HuH-7.5 (cell line): ENCODE results near the gene SRXN1.

Experiments used
- DNase-seq: peaks from one replicate; pipeline ENCODE4 v3.0.0; 2011; ENCODE audit warnings: low spot score

SRXN1 gene

DNA sequence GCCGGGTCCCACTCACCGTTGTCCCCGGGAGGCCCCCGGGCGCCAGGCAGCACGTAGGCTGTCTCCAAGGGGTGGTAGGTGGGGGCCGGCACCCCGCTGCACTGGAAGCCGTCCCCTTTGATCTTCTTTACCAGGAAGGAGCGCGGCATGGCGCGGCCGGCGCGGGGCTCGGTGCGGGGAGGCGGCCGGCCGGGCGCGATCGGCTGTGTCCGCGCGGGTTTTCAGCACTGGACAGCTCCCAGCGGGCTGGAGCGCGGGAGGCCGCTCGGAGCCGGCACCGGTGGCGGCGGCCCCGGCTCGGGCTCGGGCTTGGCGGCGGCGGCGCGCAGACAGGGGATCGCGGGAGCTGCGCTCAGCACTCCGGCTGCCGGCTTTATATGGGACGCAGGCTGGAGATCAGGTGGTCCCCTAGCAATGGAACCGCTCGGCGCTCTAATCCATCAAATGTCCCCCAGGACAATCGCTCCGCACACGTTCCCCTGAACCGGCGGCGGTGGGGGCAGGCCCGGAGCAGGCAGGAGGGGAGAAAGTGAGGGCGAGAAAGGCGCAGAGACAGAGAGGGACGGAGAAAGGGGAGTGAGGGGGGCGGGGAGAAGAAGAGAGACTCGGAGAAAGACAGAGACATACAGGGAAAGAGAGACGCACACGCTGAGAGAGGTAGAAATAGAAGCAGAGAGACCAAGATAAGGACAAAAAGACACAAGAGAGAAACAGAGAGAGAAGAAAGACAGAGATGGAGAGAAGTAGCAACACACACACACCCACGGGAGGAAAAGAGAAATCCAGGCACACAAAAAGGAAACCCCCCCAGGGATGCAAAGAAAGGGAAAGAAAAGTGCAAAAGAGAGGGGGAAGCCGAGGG lies 22.7 kb upstream of the SRXN1 start, which contains the start of gene SCRT2:
Gene SCRT2 (minus strand): TSS at position 350 of the 862 bp plus-strand sequence. CDS start 201 bp downstream, at position 149.
- DNase-seq, result peak; percentile 88

DNA sequence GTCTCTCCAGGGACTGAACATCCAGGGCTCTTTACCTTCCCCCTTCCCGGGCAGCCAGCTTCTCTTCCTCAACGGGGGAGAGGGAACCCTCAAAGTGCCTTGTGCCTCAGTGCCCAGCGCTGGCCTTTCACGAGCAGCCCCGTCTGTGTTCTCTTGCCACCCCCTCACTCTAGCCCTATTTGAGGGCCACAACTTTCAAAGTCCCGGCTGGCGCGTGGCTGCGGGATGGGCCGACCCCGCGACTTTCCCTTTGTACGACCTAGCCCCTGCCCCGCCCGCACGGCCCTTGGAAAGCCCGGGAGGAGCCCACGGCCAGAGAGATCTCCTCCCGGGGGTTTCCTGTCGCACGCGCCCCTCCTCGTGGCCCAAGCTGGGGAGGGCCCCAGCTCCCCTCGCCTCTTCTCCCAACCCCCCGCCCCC lies 22.0 kb upstream of the SRXN1 start:
- DNase-seq, result no peak

DNA sequence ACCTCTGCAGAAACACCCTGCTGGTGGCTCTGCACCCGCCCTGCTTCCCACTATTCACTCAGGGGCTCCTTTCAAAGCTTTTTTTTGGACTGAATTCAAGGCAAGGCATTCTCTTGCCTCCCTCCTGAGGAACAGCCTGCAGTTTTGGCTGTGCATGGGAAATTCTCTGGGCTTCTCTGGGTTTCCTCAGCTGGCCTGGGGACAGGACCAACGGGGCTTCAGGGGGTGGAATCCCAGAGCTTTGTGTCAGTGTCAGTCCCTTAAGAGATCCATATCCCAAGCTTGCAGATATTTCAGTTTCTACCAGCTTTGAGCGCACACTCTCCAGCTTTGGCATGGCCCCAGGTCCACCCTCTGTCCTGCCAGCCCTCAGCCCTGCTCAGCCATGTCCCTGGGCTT lies 20.6 kb upstream of the SRXN1 start:
- DNase-seq, result no peak

DNA sequence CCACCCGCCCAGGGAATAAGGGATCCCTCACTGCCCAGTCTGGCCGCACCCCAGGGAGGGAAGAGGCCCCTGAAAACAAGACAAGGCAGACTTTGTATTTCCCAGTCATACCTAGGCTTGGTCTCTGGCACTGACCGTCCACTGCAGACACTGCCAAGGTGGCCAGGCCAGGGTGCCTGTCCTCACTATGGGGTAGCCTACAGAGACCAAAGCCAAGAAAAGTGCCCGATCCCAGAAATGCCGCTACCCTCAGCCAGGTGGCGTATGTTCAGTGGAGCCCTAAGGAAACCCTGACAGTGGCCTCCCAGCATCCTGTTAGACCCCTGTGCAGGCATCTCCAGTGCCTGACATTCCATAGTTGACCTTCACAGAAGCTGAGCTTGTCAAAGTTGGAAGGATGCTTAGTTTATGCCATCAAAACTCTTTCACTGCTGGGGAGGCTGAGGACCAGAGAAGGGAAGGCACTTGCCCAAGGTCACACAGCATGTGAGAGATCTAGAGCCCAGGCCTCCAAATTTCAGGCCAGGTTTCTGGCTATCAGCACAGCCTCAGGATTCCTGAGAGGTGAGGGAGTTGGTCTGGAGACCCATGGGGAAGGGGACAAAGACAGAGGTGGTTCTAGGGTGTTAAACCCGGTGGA lies 20.1 kb upstream of the SRXN1 start:
- no peak for DNase-seq

DNA sequence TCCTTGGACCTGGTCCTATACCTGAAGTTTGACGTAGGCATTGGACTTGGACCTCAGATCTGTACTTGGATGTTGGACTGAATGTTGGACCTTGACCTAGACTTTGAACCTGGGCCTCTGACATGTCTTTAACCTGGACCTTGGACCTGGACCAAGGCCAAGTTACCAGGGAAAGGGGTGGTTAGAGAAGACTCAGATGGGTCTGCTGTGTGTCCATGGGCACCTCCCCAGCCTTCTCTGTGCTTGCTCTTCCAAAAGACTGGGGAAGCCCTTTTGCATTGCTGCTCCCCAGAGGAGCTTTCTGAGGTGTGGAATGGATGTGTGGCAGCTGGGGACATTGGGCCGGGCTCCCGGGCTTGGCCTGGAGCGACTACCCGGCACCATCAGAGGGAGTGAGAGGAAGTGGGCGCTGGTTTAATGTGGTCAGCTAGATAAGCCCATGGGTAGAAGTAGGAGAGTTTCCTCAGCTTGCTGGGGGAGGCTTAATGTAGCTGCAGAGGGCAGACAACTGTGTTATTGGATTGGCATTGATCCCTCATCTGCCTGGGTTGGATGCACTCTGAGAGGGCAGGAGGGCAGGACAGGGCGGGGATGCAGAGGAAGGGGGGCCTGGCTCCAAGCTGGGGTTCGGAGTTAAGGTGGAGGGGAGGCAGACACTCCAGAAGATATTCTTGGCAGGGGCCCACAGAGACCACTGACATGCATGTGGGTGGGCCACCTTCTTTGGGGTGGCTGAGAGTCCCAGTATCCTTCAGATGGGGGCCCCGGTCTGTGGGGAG lies 18.4 kb upstream of the SRXN1 start:
- DNase-seq, result no peak

DNA sequence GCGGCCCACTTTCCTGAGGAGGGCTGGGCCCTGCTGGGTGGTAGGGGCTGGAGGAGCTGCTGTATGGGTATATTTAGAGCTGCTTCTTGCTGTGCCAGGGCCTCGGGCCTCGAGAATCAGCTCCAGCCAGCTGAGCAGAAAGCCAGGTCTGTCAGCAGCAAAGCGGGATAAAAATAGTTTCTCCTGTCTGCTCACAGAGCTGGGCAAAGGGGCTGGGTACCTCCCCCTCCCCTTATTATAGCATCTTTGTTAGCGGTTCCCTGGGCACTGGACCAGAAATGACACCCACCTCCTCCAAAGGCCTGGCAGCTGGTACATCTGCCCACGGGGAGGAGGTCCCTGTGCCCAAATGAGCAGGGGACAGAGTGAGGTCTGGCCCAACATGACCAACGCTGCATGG lies 16.6 kb upstream of the SRXN1 start:
- DNase-seq, result no peak

DNA sequence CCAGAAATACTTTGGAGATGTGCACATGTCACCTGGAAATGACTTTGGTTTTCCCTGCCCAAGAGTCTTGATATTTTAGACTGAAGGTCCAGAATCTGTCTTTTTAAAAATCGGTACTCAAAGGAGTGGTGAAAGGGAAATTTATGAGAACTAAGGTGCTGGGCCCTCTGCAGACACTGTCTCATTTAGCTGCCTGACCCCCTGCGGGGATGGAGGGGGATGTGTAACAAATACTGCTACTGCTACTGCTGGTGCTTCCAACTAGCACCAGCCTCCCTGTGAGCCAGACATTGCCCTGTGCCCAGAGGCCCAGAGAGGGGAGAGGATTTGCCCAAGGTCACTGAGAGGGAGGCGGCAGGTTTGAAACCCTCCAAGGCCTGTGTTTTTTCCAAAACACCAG lies 15.6 kb upstream of the SRXN1 start:
- DNase-seq, result no peak

DNA sequence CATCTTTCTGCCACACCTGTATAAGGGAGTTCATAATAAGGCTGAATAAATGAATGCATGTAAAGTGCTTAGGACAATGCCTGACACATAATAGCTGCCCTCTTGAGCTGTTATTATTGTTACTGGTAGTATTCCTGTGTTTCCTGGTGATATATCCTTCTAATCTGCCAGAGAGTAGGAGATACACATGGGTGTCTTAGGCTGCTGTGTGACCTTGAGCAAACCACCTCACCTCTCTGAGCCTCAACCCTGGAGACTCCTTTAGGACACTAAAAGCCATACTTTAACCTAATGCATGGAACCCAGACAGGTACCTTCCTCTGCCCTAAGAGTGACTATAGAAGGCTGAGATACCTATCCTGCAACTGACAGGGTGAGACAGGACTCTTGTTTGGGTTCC lies 15.1 kb upstream of the SRXN1 start:
- no peak for DNase-seq

DNA sequence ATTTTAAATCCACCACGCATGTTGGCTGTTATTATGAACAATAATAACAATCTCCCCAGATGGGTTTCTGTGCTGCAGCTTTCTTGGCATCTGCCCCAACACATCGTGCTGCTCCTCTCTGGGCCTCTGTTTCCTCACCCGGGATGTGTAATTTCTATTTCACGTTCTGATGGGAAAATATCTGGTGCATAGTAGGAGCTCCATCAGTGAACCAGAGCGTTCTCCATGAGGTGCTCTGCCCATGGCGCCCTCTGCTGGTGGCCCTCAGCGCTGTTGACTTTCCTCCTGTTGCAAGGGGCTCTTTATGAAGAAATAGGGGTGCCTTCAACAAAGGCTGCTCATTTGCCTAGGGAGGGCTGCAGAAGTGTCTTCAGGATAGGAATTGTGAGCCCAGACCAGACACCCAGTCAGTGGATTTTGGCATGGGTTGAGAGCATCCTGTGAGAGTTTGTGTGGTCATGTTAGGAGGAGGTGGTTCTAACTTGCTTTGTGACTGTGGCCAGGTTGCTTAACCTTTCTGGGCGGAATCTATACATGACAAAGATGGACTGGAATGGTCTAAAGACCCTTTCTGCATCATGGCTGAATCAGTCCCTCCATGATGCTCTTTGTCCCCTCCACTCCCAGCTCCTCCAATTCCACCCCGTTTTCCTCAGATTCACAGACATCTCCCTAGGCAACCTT lies 14.5 kb upstream of the SRXN1 start:
- peak; percentile 77 for DNase-seq

DNA sequence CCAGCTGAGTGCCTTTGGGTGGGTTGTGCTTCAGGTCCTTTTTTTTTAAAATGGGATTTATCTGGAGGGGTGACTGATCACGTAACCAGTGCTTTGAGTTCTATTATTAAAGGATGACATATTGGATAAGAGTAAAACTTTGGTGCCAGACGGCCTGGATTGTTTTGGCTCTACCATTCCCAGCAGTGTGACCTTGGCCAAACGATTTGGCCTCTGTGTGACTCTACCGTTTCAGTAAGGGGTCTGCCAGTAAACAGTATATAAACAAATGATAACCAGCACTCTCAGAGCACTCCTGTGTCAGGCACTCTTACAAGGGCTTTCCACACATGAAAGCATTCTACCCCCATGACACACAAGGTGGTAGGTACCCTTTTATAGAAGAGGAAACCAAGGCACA lies 13.9 kb upstream of the SRXN1 start:
- no peak for DNase-seq

DNA sequence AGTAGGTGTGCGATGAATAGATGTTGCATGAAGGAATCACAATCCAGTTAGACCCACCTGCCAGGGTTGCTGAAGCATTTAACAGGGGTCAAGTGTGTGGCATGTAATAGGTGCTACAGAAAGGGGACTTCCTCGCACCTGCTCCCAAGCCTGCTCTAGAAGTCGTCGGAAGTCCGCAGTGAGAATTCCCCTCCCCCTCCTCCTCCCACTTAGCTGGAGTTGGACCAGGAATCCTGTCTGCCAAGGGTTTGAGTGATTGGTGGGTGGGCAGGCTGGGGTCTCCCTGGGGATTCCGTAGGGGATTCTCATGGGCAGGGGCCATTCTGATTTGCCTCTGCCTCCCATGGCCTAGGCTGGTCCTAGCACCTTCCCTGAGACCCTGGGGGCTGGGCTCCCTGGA lies 12.3 kb upstream of the SRXN1 start:
- DNase-seq, result no peak

DNA sequence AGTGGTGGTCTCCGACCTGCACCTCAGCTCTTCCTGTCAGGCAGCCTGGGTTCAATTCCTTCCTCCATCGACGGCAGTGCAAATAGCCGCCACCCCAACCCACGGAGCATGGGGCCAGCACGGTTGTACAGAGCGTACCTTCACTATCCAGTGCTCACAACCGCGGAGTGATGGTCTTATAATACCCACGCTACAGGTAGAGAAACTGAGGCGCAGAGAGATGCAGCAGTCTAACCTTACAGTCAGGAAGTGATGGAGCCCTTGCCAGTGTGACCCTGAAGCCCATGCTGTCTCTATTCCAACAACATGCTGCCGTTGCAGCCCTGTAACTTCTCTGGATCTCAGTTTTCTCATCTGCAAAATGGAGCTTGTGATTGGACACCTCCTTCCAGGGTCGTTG lies 11.6 kb upstream of the SRXN1 start:
- no peak for DNase-seq

DNA sequence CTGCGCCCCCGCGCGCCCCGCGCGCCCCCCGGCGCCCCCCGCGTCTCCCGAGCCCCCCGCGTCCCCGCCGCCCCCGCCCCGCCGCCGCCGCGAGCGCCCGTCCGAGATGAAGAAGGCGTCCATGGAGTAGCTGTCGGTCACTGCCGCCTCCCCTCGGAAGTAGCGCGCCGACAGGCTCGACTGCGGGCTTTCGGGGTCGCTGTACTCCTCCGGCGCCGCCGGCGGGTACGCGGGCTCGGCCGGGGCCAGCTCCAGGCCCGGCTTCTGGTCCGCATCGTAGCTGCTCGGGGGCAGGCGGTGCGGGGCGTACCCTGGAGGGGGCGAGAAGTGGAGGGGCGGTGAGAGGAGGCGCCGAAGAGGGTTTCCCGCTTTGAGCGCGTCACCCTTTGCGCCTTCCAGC lies 11.2 kb upstream of the SRXN1 start:
- DNase-seq, result no peak

DNA sequence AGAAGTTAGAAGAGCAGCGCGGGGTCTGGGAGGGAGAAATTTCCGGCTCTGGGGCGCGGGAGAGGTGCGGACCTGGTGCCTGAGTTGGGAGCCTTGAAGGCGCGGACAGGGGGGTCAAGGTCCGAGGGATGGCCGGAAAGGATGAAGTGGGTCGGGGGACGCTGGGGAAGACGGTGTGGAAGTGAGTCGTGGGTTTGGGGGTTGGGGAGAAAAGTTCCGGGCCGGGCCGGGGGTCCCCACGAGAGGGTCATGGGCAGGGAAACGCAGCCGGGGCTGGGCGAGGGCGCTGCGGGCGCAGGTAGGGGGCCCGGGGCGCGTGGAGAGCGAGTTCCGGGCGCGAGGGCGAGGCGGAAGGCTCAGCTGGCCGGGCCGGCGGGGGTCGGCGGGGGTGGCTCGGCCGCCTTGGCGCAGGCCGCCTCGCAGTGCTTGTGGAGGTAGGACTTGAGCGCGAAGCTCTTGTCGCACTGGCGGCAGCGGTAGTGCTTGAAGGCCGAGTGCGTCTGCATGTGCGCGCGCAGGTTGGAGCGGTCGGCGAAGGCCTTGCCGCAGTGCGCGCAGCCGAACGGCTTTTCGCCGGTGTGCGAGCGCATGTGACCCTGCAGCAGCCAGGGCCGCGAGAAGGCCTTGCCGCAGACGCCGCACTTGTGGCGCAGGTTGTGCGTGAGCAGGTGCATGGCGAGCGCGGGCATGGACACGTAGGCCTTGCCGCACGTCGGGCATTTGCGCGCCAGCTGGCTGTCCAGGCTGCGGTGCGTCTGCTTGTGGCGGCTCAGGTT lies 10.5 kb upstream of the SRXN1 start:
- DNase-seq, result no peak

DNA sequence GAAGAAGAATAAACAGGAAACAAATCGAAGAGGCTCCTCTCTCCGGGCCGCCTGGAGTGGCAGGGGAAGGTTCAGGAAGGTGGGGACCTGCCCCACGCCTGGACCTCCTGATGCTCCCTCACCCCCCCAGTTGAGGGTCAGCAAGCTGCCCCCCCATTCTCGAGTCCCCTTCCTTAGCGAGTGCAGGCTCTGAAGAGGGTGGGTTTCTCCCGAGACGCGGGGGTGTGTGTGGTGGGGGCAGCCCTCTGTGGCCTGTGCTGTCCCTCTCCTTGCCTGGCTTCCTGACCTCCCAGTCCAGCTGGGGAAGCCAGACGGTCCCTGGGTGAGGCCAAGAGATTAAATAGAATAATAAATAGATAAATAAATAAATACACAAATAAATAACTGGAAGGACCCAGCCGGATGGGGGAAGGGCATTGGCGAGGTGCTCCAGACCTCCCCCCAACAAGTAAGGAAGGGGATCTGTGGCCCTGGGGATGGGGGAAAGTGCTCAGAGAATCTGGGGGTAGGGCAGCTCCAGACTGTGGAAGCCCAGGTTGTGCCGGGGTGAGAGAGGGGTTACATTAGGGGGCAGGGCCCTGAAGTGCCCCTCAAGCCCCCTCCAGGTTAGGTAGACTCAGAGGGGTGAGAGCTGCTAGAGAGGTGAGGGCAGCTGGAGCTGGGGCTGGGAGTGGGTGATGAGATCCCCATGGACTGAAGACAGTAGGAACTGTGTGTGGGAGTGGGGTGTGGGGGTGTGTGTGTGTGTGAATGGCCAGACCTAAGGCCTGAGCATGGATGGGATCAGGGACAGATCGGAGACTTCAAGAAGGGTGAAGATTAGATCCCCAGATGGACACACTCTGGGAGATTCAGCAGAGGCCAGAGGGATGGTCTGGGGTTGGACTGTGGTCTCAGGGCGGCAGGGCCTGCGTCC lies 9.5 kb upstream of the SRXN1 start:
- no peak for DNase-seq

DNA sequence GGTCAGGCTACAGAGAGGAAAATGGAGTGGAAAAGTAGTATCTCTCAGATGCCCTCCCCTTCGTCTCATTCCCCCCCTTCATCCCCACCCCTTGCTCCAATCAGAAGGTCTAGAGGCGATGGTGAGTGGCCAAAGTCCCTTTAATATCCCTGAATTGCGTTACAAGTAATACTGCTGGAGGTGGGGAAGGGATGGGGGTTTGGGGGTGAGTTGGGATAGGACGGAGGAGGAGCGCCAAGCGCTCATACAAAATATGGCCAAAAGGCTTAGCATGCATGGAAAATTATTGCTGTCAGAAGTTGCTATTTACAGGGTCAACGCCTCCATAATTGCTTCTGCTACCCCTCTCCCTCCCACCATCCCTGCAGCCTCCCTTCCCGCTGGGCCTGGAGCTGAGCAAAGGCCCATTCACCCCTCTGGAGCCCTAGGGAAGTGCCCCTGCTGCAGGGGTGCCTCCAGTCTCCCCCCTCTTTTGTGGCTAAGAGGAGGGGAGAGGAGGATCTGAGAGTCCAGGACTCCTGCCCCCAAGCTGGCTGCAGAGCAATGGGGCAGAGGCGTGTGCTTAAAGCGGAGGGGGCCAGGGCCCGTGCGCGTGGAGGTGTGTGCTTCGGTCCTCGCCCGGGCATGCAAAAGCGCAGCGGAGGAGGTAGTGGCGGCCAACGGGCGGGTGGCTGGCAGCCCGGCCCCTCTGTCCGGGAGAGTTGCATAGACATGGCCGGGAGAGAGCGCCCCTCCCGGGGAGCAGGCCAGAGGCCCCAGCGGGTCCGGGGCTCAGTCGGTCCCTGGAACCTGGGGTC lies 8.7 kb upstream of the SRXN1 start:
- no peak for DNase-seq

DNA sequence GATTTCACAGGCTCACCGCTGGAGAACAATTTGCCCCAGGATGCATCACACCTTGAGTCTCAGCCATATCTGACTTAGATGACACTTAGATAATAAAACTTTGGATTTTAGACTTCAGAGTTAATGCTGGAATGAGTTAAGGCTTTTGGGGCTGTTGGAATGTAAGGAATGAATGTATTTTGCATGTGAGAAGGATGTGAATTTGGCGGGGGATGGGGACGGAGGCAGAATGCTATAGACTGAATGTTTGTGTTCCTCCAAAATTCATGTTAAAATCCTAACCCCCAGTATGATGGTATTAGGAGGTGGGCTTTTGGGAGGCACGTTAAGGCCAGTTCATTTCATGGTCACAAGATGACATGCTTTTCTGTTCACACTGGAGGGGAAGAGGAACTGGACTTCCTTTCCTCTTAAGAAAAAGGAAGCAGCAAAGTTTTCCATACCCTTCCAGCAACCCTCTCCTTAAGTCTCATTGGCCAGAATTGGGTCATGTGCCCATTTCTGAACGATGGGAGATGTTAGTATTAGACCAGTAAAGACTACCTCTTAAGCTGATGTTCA lies 5.8 kb upstream of the SRXN1 start:
- no peak for DNase-seq

DNA sequence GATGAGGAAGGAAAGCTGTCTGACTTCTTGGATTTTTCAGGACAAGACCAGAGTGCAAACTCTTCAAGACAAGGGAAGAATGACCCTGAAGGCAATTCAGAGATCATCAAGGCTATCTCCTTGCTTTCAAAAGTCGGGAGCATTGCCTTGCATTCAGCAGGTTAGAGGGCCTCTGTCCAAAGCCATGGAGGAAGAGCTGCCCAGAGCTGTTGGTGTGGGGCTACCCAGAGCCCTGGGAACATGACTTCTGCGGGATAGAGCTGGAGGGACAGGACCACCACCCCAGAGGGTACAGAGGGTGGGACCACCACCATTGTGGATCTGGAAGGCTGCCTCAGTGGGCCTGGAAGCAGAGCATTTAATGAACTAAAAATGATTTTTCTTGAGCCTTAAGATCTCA lies 5.2 kb upstream of the SRXN1 start:
- DNase-seq, result no peak
